ENCODE measurements around the gene DOCK3.

DNA sequence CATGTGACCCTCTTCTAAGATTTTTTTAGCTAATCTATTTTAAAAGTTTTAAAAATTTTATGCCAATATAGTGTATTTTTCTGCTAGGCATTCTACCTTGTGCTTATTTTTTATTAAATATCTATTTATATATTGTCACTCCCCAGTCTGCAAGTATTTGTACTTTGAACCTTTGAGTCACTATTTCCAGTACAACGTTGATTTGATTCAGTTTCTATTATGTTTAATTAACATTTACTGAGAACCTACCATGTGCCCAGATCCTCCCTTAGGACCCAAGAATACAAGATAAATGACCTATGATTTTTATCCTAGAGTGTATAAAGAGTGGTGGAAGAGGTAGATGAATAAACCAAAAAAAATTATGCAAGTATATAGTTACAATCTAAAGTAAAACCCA lies 311.2 kb downstream of the DOCK3 start:
- TF ChIP-seq, protein P1, sequence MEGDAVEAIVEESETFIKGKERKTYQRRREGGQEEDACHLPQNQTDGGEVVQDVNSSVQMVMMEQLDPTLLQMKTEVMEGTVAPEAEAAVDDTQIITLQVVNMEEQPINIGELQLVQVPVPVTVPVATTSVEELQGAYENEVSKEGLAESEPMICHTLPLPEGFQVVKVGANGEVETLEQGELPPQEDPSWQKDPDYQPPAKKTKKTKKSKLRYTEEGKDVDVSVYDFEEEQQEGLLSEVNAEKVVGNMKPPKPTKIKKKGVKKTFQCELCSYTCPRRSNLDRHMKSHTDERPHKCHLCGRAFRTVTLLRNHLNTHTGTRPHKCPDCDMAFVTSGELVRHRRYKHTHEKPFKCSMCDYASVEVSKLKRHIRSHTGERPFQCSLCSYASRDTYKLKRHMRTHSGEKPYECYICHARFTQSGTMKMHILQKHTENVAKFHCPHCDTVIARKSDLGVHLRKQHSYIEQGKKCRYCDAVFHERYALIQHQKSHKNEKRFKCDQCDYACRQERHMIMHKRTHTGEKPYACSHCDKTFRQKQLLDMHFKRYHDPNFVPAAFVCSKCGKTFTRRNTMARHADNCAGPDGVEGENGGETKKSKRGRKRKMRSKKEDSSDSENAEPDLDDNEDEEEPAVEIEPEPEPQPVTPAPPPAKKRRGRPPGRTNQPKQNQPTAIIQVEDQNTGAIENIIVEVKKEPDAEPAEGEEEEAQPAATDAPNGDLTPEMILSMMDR (IDR thresholded peaks at IDR 0.05; ENCODE audit: extremely low read depth in 1 of 2, insufficient read depth in 1 of 2, low read depth in 1 of 2, low read length in 2 of 2), result no peak
- TF ChIP-seq POLR2AphosphoS5 (IDR thresholded peaks at IDR 0.05; ENCODE audit: insufficient read depth, low read depth, low read length), result no peak
- TF ChIP-seq FOS (IDR thresholded peaks at IDR 0.05; ENCODE audit: borderline replicate concordance, insufficient read depth, low read length), result no peak
- no peak for TF ChIP-seq POLR2A (IDR thresholded peaks at IDR 0.05; ENCODE audit: low read depth, low read length)
- no peak for TF ChIP-seq EZH2 (IDR thresholded peaks at IDR 0.05; ENCODE audit: borderline replicate concordance, low read depth, low read length, severe bottlenecking)
- TF ChIP-seq MAX (IDR thresholded peaks at IDR 0.05; ENCODE audit: insufficient read depth, insufficient read length), result no peak
- TF ChIP-seq MYC (IDR thresholded peaks at IDR 0.05; ENCODE audit: low read depth, low read length), result no peak
- no peak for TF ChIP-seq GATA2 (IDR thresholded peaks at IDR 0.05; ENCODE audit: insufficient read depth, insufficient read length, low read depth, low read length)
- TF ChIP-seq JUN (IDR thresholded peaks at IDR 0.05; ENCODE audit: borderline replicate concordance, insufficient read depth, insufficient read length, low read depth), result no peak

All from endothelial cell of umbilical vein (primary cell).